CD1c-positive myeloid dendritic cell (primary cell): ENCODE results near the gene GARIN3.
A peak's percentile ranks its signal among the peaks of the same experiment; 100 is the strongest.
"Not testable (repeated sequence)": the region's sequence is repeated elsewhere in the genome, so short reads cannot be mapped to it uniquely, and the experiment has no call there.

ENCODE experiments used
- DNase-seq: peaks from one replicate; pipeline ENCODE4 v3.0.0-alpha.2; 2016; ENCODE audit errors: extremely low spot score

Gene GARIN3

DNA sequence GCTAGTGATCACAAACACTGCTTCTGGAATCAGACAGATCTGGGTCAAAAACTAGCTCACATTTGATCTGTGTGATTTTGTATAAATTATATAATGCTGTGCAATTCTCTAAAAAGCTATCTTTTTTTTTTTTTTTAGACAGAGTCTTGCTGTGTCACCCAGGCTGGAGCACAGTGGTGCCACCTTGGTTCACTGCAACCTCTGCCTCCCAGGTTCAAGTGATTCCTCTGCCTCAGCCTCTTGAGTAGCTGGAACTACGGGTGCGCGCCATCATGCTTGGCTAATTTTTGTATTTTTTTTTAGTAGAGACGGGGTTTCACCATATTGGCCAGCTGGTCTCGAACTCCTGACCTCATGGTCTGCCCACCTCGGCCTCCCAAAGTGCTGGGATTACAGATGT, 19.1 kb upstream of the GARIN3 start:
- DNase-seq, result not testable (repeated sequence)

DNA sequence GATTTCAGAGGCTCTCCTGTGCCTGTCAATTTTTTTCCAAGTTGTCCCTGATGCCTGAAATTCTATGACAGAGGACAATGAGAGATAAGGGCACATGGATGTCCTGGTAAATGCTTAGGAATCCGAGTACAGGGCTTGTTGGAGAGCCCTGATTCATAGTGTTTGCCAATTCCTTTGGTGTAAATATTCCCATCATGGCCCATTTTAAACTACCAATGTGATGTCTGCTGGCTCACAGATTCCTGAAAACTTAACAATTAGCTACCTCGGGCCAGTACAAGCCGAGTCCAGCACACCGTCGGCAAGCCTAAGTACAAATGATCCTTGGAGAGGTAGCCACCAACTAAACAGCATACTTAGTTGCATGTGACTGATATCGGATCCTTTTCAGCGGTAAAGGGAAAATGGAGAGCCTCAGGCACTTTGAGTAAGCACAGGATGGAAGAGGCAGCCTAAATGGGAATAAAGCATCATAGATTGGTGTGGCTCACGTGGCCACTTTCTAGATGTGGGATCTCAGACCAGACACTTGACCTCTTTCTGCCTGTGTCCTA, 18.1 kb upstream of the GARIN3 start:
- no peak for DNase-seq

DNA sequence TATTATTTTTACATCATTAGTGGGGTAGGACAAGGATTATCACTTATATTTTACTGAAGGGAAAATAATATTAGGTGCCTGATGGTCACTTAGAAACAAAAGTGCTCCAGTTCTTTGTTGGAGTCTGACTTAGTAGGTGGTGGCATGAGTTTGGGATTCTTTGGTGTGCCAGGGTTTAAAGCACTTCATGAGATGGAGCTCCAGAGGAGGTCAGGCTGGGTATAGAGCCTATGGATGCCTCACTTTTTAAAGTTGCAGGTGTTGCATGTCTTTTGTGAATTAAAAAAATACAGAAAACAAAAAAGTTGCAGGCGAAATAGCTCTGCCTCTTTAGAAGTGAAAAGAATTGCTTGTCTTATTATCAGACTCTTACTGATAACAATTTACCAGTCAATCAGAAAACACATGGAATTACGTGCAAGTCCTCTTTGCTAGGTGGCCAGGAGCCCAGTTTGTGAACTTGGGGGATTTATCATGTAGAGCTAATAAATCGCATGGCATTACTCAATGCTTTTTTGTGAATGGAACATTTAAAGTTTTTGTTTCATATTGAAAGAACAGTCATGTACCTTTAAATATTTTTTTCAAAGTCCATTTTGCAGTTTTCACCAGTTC, 16.2 kb upstream of the GARIN3 start:
- DNase-seq, result no peak

DNA sequence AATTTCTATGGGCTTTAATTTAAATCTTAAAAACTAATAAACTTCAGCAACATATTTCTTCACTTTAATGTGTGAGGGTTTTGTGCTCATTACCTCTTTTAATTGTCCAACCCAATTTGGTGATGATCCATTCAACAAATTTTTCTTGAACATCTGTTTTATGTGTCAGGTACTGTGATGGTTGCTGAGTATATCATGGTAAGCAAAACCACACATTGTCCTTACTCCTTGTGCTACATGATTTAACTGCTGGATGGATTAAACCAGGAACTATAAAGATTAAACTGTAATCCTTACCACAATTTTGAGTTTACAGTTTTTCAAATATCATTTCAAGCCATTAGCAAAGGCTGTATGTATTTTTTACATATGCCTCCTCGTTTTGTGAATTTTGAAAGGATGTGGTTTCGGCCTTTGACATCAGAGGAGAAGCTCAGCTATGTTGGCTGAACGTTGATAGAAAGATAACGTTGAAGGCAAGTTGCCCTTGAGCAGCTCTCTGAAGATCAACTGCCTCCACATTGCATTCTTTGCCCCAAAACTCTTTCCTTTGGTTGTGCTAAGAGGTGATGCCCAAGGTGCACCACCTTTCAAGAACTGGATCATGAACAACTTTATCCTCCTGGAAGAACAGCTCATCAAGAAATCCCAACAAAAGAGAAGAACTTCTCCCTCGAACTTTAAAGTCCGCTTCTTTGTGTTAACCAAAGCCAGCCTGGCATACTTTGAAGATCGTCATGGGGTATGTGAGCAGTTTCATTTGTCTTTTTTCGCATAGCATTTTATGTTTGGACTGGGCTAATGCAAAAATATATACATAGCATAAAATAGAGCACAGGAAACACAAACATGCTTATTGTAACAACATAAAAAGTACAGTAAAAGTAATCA, 14.6 kb upstream of the GARIN3 start, which contains the start of gene ITK:
ITK (plus strand) TSS at position 467 of the 891 bp plus-strand sequence; CDS start at position 605, 138 bp downstream.
- DNase-seq, result peak; percentile 32

DNA sequence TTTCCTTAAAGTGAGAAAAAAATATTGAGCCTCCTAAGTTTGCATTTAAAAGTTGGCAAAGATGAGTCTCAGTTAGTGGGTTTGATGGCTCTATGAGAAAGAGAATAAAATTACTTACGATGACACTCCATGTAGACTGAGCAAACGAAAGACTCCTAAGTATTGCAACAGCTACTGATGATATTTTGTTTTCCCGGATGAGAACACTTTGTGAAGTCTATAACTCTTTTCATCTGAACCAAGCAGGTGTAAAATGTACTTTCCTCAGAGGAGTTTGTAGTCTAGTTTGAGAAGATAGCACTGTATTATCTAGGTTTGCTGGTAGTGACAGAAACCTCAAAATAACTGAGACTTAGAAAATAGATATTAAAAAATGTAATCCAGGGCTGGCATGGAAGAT, 12.9 kb upstream of the GARIN3 start:
- DNase-seq, result no peak

DNA sequence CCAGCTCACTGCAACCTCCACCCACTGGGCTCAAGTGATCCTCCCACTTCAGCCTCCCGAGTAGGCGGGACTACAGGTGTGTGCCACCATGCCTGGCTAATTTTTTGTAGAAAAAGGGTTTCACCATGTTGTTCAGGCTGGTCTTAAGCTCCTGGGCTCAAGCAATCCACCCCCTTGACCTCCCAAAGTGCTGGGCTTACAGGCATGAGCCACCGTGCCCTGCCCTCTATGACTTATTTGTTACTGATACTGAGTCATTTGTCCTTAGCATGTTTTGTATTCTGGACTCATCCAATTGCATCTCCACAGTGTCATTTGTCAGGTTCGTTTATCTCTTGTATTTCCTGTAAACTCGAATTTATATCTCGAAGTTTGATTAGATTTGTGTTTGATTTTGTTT, 11.9 kb upstream of the GARIN3 start:
- DNase-seq, result no peak

DNA sequence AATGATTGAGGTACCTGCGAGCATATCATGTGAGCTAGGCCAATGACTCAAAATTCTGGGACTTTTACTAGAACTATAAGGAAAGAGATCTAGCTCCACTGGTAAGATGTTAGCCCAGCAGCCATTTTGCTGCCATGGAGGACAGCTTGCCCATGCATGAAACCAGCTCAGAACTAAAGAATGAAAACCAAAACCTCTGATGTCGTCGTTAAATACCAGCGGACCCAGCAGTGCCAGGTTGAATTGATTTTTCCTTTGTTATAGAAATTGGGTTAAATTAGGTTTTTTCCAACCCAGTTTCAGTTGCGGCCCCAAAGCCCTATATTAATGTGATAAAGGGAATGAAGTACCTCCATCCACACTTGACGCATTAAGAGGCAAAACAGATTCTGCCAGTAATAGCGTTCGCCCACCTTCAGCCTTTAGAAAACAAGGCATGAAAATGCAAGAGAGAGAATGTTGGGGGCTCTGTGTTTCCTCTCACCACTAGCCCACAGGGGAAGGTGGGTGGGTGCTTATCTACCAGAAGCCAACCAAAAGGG, 9.1 kb upstream of the GARIN3 start:
- no peak for DNase-seq

DNA sequence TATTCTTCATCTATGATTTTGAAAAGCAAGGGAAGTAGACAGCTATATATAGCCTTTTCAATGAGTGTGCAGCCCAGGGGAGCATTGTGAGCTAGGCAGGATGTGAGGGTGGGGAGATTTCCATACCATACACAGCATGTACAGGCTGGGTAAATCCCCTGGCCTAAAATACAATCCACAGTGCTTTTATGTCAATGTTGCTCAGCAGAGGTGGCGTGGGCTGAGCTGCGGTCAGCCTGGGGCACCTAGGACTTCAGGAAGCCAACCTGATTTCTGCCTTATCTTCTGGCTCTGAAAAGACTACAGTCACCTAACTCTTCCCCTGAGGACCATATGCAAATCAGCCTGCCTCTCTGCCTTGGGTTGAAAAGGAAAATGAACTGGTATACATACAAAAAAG, 6.3 kb upstream of the GARIN3 start:
- no peak for DNase-seq

DNA sequence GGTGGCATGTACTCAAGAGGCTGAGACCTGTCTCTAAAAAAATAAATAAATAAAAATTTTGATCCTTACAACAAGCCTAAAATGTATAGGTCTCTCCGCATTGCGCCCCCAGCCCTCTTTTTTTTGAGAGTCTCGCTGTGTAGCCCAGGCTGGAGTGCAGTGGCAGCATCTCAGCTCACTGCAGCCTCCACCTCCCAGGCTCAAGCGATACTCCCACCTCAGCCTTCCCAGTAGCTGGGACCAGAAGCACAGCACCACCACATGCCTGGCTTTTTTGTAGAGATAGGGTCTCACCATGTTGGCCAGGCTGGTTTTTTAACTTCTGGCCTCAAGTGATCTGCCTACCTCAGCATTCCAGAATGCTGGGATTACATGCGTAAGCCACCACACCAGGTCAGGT, 2.2 kb upstream of the GARIN3 start:
- no peak for DNase-seq

DNA sequence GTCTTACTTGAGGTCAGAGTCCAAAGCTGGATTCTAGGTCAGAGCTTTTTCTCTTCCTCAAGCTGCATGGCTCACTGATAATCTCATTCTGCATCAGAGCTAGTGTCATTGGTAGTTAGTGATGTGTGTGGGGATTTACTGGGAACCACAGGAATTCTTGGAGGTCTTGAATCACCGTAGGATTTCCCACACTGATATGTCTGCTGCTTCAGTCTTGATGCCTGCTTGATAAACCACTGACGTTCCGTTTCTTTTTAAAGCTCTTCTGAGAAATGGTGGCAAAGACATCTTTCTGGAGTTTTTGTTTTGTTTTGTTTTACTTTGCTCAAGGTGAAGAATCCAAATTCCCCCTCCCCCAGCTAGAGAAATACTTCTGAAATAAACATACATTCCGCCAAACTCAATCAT, 1.2 kb upstream of the GARIN3 start:
- no peak for DNase-seq

DNA sequence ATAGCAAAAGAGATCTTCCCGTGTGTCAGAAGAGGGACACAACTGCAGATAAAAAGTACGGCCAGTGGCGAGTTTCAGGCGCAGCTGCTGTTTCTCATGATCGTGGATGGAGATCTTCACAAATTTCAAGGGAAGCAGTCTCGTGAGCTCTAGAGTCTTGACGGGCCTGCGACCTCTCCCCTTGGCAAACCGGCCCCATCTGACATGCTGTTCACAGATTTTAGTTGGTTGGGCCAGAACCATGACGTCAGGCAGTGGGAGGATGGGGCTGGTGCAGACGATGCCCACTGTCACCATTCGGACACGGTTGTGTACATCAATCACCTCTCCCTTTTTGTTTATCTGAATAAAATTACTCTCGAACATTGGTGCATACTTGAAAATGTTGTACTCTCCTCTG, 396 bp downstream of the GARIN3 start:
- no peak for DNase-seq

DNA sequence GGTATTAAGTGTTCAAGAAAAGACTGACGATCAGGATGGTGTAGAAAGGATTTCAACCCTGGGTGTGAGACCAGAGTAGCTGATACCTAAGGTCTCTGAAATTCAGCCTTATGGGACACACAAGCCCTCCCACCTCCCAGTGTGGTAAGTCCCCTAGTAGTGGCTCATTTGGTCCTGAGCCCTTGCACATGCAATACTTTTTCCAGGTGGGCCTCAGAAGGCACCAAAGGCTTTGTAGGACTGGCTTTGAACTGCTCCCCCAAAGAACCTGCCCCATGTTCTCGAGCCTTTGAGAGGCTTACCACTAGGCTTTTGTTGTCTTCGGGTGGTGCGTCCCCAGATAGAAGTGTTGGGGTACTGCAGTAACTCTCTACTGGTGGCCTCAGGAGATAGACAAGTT, 803 bp downstream of the GARIN3 start:
- no peak for DNase-seq

DNA sequence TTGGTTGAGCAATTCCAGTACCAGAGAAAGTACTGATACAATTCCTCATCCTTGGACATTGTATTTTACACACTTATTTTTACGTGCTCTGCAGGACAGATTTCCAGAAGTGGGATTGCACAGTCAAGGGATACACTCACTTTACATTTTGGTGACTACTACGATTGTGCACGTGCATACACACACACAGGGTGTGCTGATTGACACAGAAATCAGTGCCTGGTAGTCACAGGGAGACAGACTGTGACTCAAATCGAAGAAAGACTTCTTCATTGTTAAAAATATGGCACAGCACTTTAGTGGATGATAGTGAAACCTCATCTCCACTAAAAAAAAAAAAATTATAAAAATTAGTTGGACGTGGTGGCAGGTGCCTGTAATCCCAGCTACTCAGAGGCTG, 1.5 kb downstream of the GARIN3 start:
- DNase-seq, result no peak

DNA sequence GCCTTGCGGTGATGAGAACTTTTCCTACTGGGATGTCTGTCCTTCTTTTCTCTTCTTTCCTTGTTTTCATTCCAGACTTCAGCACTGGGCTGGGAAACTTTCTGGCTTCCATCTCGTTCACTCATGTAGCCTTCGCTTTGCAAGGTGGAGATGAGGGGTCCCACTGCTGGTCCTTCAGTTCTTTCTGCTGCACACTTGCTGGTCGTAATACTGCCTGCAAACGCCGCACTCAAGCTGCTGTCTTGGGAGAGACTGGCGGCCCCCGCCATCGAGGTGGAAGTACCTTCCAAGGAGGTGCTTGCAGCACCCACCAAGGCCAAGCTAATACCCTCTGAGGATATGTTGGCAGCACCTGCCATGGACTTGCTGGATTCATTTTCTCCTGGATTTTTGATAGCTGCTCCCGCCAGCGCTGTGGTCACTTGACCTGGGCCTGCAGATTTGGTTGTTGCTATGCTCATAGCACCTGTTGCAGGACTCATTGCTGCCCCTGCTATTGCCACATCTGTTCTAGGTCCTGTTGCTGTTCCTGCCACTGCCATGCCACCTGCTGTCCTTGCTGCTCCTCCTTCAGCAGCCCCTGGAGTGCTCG, 3.0 kb downstream of the GARIN3 start:
- no peak for DNase-seq

DNA sequence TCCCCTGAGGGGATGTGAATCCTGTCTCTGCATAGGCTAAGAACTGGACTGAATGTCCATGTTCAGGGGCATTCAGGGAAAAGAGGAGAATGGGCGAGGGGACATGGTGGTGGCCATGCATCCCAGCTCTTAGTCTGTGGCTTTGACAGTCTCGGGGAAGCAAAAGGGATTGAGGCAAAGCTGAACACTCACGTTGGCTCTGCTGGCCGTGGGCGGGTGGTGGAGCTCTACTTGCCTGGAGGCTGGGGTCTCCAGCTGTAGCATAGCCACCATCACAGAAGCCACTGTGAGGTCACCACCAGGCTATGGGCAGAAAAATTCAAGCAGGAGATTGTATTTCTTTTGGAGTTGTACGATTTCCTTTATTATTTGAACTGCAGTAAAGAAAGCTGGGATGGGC, 4.1 kb downstream of the GARIN3 start:
- no peak for DNase-seq

DNA sequence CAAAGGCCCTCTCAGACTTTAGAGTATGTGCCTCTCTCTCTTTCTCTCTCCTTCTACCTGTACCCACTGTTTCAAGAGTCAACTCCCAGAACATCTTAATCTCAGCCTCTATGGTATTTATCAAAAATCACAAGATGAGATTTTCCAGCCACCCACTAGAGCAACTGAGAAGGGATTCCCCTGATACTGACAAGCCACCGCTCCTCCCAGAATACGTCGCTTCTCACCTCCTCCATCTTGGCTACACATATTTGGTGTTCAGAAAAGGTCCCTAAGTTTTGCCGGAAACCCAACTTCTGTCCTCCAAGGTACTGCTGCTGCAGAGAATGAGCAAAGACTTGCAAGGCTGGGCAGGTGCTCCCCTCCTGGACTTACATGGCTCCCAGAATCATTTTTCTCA, 6.1 kb downstream of the GARIN3 start:
- DNase-seq, result no peak

DNA sequence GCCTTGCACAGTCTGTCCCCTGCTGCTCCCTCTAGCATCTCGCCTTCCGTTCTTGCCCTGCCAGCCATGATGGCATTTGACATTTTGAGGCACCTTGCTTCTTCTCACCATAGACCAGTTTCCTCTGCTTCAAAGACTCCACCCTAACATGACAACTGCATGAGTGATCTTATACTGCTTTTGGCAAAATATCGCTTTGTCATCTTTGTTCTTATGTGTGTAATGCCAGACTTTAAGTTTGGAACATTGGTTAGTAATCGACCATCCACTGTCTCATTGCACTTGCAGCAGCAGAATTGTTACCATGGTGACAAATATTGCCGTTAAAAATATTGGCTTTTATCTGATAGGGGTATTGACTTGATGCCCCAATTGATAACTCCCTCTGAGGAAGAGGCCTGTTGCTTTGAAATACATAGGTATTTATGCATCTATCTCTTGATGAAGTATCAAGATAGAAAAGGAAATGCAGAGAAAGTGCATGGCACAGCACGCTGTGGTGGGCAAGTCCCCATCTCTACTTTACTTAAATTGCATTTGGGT, 6.8 kb downstream of the GARIN3 start:
- peak; percentile 18 for DNase-seq

DNA sequence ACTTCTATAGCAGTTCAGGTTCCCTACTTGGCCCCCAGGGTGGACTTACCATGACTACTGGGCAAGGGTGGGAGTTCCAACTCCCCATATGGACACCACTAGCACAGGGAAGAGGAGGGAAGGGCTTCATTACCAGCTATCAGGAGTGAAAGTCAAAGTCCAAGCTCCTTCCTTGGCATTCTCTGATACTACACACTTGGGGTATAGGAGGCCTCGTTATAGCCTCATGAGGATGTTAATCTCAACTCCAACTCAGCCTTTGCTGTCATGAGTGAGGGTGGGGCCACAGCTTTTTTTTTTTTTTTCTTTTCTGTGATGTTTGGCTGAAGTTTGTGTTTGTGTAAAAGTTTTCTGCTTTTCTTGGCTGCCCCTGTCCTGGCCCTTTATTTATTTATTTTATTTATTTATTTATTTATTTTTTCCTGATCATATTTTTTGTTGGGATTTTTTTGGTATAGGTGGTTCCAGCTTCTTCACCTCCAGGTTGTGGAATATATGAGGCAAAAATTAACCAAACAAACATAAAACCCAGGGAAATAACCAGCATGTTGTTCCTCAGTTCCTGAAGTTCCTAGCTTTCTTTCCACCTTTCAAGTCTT, 8.7 kb downstream of the GARIN3 start:
- no peak for DNase-seq

DNA sequence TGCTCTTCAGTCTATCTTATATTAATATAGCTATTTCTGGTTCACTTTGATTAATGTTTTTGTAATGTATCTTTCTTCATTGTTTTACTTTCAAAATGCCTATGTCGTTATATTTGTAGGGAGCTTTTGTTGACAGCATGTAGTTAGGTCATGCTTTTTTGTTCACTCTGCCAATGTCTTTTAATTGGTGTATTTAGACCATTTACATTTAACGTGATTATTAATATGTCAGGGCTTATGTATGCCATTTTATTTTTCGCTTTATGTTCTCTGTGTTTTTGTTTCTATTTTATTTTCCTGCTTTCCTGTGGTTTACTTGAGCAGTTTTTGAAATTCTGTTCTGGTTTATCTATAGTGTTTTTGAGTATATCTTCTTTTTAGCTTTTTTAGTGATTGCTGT, 10.8 kb downstream of the GARIN3 start:
- no peak for DNase-seq

DNA sequence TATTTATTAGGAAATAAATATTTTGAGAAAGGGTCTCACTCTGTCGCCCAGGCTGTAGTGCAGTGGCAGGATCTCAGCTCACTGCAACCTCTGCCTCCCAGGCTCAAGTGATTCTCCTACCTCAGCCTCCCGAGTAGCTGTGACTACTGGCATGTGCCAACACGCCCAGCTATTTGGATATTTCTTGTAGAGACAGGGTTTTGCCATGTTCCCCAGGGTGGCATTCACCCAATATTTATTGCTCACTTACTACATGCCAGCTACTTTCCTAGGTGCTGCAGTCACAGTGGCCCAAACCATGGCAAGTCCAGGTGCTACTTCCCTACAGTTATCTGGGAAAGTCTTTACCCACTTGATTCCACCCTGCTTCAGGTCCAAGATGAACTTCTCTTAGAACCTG, 15.1 kb downstream of the GARIN3 start:
- no peak for DNase-seq

DNA sequence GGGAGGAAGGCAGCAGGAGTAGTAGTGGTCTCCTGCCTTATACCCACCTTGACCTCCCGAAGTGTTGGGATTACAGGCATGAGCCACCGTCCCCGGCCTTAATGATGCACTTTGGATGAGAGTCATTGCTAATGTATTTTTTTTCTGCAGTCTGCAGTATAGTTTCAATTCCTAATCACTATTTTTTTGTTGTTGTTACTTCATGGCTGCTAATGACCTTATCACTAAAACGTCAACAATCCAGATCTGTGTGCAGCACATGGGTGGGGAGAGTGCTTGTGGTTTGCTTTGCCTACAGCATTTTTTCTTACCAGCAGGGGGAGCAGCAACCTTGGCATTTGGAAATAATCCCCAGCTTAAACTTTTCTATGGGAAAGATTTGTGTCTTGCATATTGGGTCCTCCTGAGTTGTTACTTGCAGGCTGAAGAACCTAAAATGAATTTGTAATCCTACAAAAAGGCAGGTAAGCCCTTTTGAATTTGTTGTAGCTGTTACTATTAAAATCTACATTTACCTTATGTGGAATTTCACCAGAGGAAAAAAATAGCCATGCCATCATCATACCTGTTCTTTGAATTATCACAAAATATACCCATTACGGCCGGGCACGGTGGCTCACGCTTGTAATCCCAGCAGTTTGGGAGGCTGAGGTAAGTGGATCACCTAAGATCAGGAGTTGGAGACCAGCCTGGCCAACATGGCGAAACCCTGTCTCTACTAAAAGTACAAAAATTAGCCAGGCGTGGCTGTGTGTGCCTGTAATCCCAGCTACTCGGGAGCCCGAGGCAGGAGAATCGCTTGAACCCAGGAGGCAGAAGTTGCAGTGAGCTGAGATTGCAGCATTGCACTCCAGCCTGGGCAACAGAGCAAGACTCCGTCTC, 17.1 kb downstream of the GARIN3 start:
- DNase-seq, result peak; percentile 85
